ENCODE measurements around the gene LRP1B.
"Not testable (repeated sequence)": the region's sequence is repeated elsewhere in the genome, so short reads cannot be mapped to it uniquely, and the experiment has no call there.

The LRP1B gene

GRCh38 chr2:141021109-141021508 lies 1109.7 kb downstream of the LRP1B start:
- DNase-seq (ENCODE audit: low spot score), result no peak

GRCh38 chr2:141020346-141020745 lies 1110.5 kb downstream of the LRP1B start:
- DNase-seq (ENCODE audit: low spot score), result no peak

GRCh38 chr2:141015341-141016047 lies 1115.3 kb downstream of the LRP1B start:
- peak; percentile 76 for DNase-seq (ENCODE audit: low spot score)

- DNase-seq (ENCODE audit: low spot score), result no peak
Observed at GRCh38 chr2:141003967-141004657, 1126.7 kb downstream of the LRP1B start.

GRCh38 chr2:141001750-141002149 lies 1129.1 kb downstream of the LRP1B start:
- no peak for DNase-seq (ENCODE audit: low spot score)

- DNase-seq (ENCODE audit: low spot score), result no peak
Observed at GRCh38 chr2:140998577-140998976, 1132.2 kb downstream of the LRP1B start.

- DNase-seq (ENCODE audit: low spot score), result no peak
Observed at GRCh38 chr2:140998017-140998416, 1132.8 kb downstream of the LRP1B start.

- DNase-seq (ENCODE audit: low spot score), result no peak
Observed at GRCh38 chr2:140994856-140995255, 1136.0 kb downstream of the LRP1B start.

GRCh38 chr2:140990416-140990815 lies 1140.4 kb downstream of the LRP1B start:
- DNase-seq (ENCODE audit: low spot score), result no peak

- DNase-seq (ENCODE audit: low spot score), result no peak
Observed at GRCh38 chr2:140988597-140988996, 1142.2 kb downstream of the LRP1B start.

- DNase-seq (ENCODE audit: low spot score), result no peak
Observed at GRCh38 chr2:140986456-140986855, 1144.4 kb downstream of the LRP1B start.

GRCh38 chr2:140975237-140975636 lies 1155.6 kb downstream of the LRP1B start:
- DNase-seq (ENCODE audit: low spot score), result no peak

- DNase-seq (ENCODE audit: low spot score), result no peak
Observed at GRCh38 chr2:140972724-140973123, 1158.1 kb downstream of the LRP1B start.

GRCh38 chr2:140964324-140964723 lies 1166.5 kb downstream of the LRP1B start:
- DNase-seq (ENCODE audit: low spot score), result not testable (repeated sequence)

GRCh38 chr2:140949932-140950331 lies 1180.9 kb downstream of the LRP1B start:
- no peak for DNase-seq (ENCODE audit: low spot score)

- DNase-seq (ENCODE audit: low spot score), result no peak
Observed at GRCh38 chr2:140947236-140947635, 1183.6 kb downstream of the LRP1B start.

GRCh38 chr2:140943867-140944266 lies 1186.9 kb downstream of the LRP1B start:
- no peak for DNase-seq (ENCODE audit: low spot score)

GRCh38 chr2:140942284-140942683 lies 1188.5 kb downstream of the LRP1B start:
- no peak for DNase-seq (ENCODE audit: low spot score)

GRCh38 chr2:140929849-140930248 lies 1201.0 kb downstream of the LRP1B start:
- DNase-seq (ENCODE audit: low spot score), result peak; percentile 28

- no peak for DNase-seq (ENCODE audit: low spot score)
Observed at GRCh38 chr2:140918426-140918825, 1212.4 kb downstream of the LRP1B start.

- DNase-seq (ENCODE audit: low spot score), result no peak
Observed at GRCh38 chr2:140916410-140916809, 1214.4 kb downstream of the LRP1B start.

GRCh38 chr2:140910683-140911082 lies 1220.1 kb downstream of the LRP1B start:
- no peak for DNase-seq (ENCODE audit: low spot score)

- no peak for DNase-seq (ENCODE audit: low spot score)
Observed at GRCh38 chr2:140905083-140905781, 1225.6 kb downstream of the LRP1B start.

All from pons (tissue), 1 donor.